Adrenal gland (tissue), 12 donors: Measurements from ENCODE around the gene KCNJ15. TPM values are rescaled to one million over a fixed set of nuclear protein-coding genes. Genes with fewer than 3 reads are reported as not detected.

Experiments
- DNase-seq, 7 donors: peaks; one replicate each; pipeline ENCODE4 v3.0.0-alpha.2; 2019 to 2020
- H3K27ac ChIP-seq, 5 donors: fragments of 200-600 bp; sonication (generic) in 4 of 5; 1 replicate in 3 of 5; 2 replicates in 2 of 5; pipeline versions ENCODE4 v1.5.1 to v1.8.0; 2016 to 2020; ENCODE audit warnings: mild to moderate bottlenecking in 1 of 5
- H3K27me3 ChIP-seq: fragments of 200-600 bp; 2 replicates; pipeline ENCODE4 v1.8.0; 2021
- H3K36me3 ChIP-seq, 2 donors: fragments of 200-600 bp; replicated peaks in 1 of 2; 1 replicate in 1 of 2; 2 replicates in 1 of 2; pipeline versions ENCODE4 v1.5.1 to v1.8.0; 2018 to 2022
- H3K4me1 ChIP-seq, 2 donors: fragments of 200-600 bp; replicated peaks in 1 of 2; 1 replicate in 1 of 2; 2 replicates in 1 of 2; pipeline versions ENCODE4 v1.5.1 to v1.8.0; 2018 to 2021
- H3K4me3 ChIP-seq, 4 donors: fragments of 200-600 bp; sonication (generic) in 3 of 4; one replicate each; pipeline ENCODE4 v1.5.1; 2016 to 2018
- H3K9me3 ChIP-seq, 3 donors: fragments of 200-600 bp; sonication (generic) in 1 of 3; replicated peaks in 1 of 3; 1 replicate in 2 of 3; 2 replicates in 1 of 3; pipeline versions ENCODE4 v1.5.1 to v1.8.0; 2016 to 2021
- CTCF ChIP-seq, 6 experiments: fragments of 450-650 bp in 4 of 6; fragments of 200-600 bp in 2 of 6; sonication (generic) in 1 of 6; IDR thresholded peaks; 1 replicate in 5 of 6; 2 replicates in 1 of 6; pipeline versions ENCODE4 v1.5.1 to v1.8.0; 2016 to 2021; ENCODE audit warnings: antibody characterized with exemption in 6 of 6, mild to moderate bottlenecking in 2 of 6, moderate library complexity in 1 of 6
- POLR2A ChIP-seq, 2 donors: fragments of 450-650 bp; IDR thresholded peaks; one replicate each; pipeline ENCODE4 v1.6.1; 2017; ENCODE audit warnings: antibody characterized with exemption in 2 of 2, mild to moderate bottlenecking in 2 of 2, moderate library complexity in 1 of 2
- WGBS, 4 donors: extraction: QIAGEN DNeasy Blood & Tissue Kit in 2 of 4; methylation state at CpG; one replicate each; pipeline versions ENCODE4 v1.1.5 to v1.1.7; 2013 to 2017; 5-methylcytosine and 5-hydroxymethylcytosine counted together
- intact Hi-C, 2 donors: fragments of 100-400 bp; cut with DNase I; formaldehyde crosslinking; loops; one replicate each; pipeline versions ENCODE4 v1.14.1 to v1.15.0; 2022 to 2023
- polyA plus RNA-seq, 3 donors: library from polyadenylated mRNA; stranded (reverse); fragments of 200-250 nt in 2 of 3; fragments of 350-450 nt in 1 of 3; fragmentation: Illumina TruSeq in 1 of 3; extraction: RNeasy Lipid Tissue Mini Kit (QIAGEN cat#74804) in 1 of 3; gene quantifications; one replicate each; pipeline ENCODE4 v1.2.3, GENCODE V29; 2013 to 2014
- total RNA-seq, 9 donors: library from RNA; depleted of rRNA in 4 of 9; stranded (reverse); fragments of >200 nt in 4 of 9; fragments of 120-200 nt in 1 of 9; fragmentation: NEBNext Ultra II Directional in 1 of 9; extraction: Animal tissue kit (Norgen Biotek cat#: 25700) in 1 of 9; gene quantifications; one replicate each; pipeline versions ENCODE4 v1.1.0 to v1.2.4, GENCODE V29; 2013 to 2023
- donor health status: healthy with polysubstance abuse.
- donor health status: Bipolar disorder and iron deficiency.
- donor health status: DM: yes; HTN: yes; CAD: no.
- donor health status: DM: no; HTN: no; CAD: no.
- donor health status: DM: no; HTN: no; CAD: no.
- donor health status: DM: yes; HTN: yes; CAD: no.

Gene KCNJ15
- total and polyA plus RNA-seq, 12 donors: 0.11 to 2.8 (median 0.45) TPM

DNA sequence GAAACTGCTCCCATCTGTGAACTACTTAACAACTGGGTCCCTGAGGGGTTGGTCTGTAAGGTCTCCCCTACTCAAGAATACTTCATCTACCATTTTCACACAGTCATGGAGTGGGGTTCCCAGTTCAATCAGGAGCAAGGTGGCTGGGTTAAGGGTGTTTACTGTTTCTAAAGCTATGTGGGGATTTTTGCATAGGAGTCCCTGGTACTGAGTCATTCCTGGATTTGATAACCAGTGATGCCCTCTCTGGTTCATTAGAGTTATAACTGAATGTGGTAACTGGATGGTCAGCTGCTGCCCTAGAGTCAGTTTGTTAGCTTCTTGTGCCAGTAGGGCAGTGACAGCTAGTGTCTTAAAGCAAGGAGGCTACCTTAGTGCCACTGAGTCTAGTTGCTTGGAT lies 29.4 kb upstream of the KCNJ15 start:
- Histone ChIP-seq H3K4me3 (no peak overlapping the region), H3K27me3 (no peaks in the 10 kb centered on the region), H3K36me3 (no peaks in the 10 kb centered on the region), H3K27ac (no peak overlapping the region), H3K9me3 (peaks cover 0 to 32% (median 8%) of the 10 kb centered on the region in 3 donors), H3K4me1 (no peaks in the 10 kb centered on the region)
- DNase-seq: no peak
- TF ChIP-seq CTCF (IDR thresholded peaks at IDR 0.05) (no peak), POLR2A (IDR thresholded peaks at IDR 0.05) (no peak)
- intact Hi-C loops: loop anchor here in 1 of 2 donors (5.0 kb wide), 1 partner anchor 1795 kb away; no protein-coding TSS in a partner anchor

- Histone ChIP-seq H3K4me1 (no peaks in the 10 kb centered on the region), H3K27ac (no peak overlapping the region), H3K9me3 (peaks cover 0 to 32% (median 8%) of the 10 kb centered on the region in 3 donors), H3K36me3 (no peaks in the 10 kb centered on the region), H3K27me3 (no peaks in the 10 kb centered on the region), H3K4me3 (no peak overlapping the region)
- WGBS, 4 donors: 71 to 81% (median 73%) methylated on average over 6 of the region's 6 CpGs
- DNase-seq: no peak
- TF ChIP-seq POLR2A (IDR thresholded peaks at IDR 0.05): no peak
- intact Hi-C loops: loop anchor here in 1 of 2 donors (5.0 kb wide), 1 partner anchor 1796 kb away; no protein-coding TSS in a partner anchor
These were observed 28.7 kb upstream of the KCNJ15 start for GRCh38 chr21:38228115-38228514.

GRCh38 chr21:38228537-38228936 lies 28.3 kb upstream of the KCNJ15 start:
- H3K36me3 ChIP-seq: no peaks in the 10 kb centered on the region
- TF ChIP-seq CTCF (IDR thresholded peaks at IDR 0.05) (no peak), POLR2A (IDR thresholded peaks at IDR 0.05) (no peak)
- no peaks in the 10 kb centered on the region for H3K4me1 ChIP-seq
- no peak for DNase-seq
- H3K4me3 ChIP-seq: no peak overlapping the region
- no peak overlapping the region for H3K27ac ChIP-seq
- H3K27me3 ChIP-seq: no peaks in the 10 kb centered on the region
- intact Hi-C loops: loop anchor here in 1 of 2 donors (5.0 kb wide), 1 partner anchor 1796 kb away; no protein-coding TSS in a partner anchor
- 85 to 92% (median 87%) methylated on average over 3 of the region's 3 CpGs for WGBS, 4 donors
- peaks cover 0 to 32% (median 8%) of the 10 kb centered on the region in 3 donors for H3K9me3 ChIP-seq

- intact Hi-C loops: loop anchor here in 1 of 2 donors (5.0 kb wide), 1 partner anchor 1797 kb away; no protein-coding TSS in a partner anchor
- Histone ChIP-seq H3K4me1 (no peaks in the 10 kb centered on the region), H3K27ac (no peak overlapping the region), H3K9me3 (peaks cover 0 to 28% (median 8%) of the 10 kb centered on the region in 3 donors), H3K27me3 (no peaks in the 10 kb centered on the region), H3K4me3 (no peak overlapping the region), H3K36me3 (no peaks in the 10 kb centered on the region)
- DNase-seq: no peak
- 77 to 84% (median 78%) methylated on average over 7 to 9 of the region's 9 CpGs for WGBS, 4 donors
- TF ChIP-seq CTCF (IDR thresholded peaks at IDR 0.05): no peak
- no peak for TF ChIP-seq POLR2A (IDR thresholded peaks at IDR 0.05)
These were observed 27.4 kb upstream of the KCNJ15 start for GRCh38 chr21:38229260-38229877.
